SK-N-SH treated with all-trans-retinoic acid at 6 μM for 48 hours (cell line): ENCODE results near the gene GBGT1.

Source experiments
- ATAC-seq: fragments of 200-7000 bp; cut with Tn5 transposase; 3 replicates; pipeline ENCODE4 v1.9.1; 2020; ENCODE audit warnings: mild to moderate bottlenecking, moderate library complexity
- ARNTL ChIP-seq: fragments of 450-650 bp; formaldehyde crosslinking; IDR thresholded peaks from 2 replicates; pipeline ENCODE4 v1.5.0; 2020; ENCODE audit warnings: low read depth, mild to moderate bottlenecking, moderate library complexity, borderline replicate concordance
- BACH2 ChIP-seq: fragments of 250-450 bp; sonication (Bioruptor Pico); IDR thresholded peaks from 2 replicates; pipeline ENCODE4 v1.9.0; 2021; ENCODE audit warnings: mild to moderate bottlenecking, borderline replicate concordance
- CSDC2 ChIP-seq: fragments of 250-450 bp; sonication (Bioruptor Pico); IDR thresholded peaks from 2 replicates; pipeline ENCODE4 v1.5.0; 2020; ENCODE audit warnings: mild to moderate bottlenecking, moderate library complexity
- CSRNP3 ChIP-seq: fragments of 250-450 bp; sonication (Bioruptor Pico); IDR thresholded peaks from 2 replicates; pipeline ENCODE4 v1.5.1; 2021; ENCODE audit warnings: mild to moderate bottlenecking, moderate library complexity
- ESRRG ChIP-seq: fragments of 250-450 bp; sonication (Bioruptor Pico); IDR thresholded peaks from 2 replicates; pipeline ENCODE4 v1.6.1; 2021; ENCODE audit warnings: mild to moderate bottlenecking
- GLIS3 ChIP-seq: fragments of 250-450 bp; sonication (Bioruptor Pico); IDR thresholded peaks from 2 replicates; pipeline ENCODE4 v1.5.0; 2020; ENCODE audit warnings: mild to moderate bottlenecking, moderate library complexity
- ISL1 ChIP-seq: fragments of 250-450 bp; sonication (Bioruptor Pico); IDR thresholded peaks from 2 replicates; pipeline ENCODE4 v2.1.2; 2022; ENCODE audit warnings: mild to moderate bottlenecking, moderate library complexity
- OSR1 ChIP-seq: fragments of 250-450 bp; sonication (Bioruptor Pico); IDR thresholded peaks from 2 replicates; pipeline ENCODE4 v1.8.0; 2022; ENCODE audit warnings: moderate library complexity, mild to moderate bottlenecking, inconsistent platforms
- PATZ1 ChIP-seq: fragments of 250-450 bp; sonication (Bioruptor Pico); IDR thresholded peaks from 2 replicates; pipeline ENCODE4 v1.8.0; 2020; ENCODE audit warnings: mild to moderate bottlenecking, moderate library complexity, borderline replicate concordance
- POU6F1 ChIP-seq: fragments of 250-450 bp; sonication (Bioruptor Pico); IDR thresholded peaks from 2 replicates; pipeline ENCODE4 v1.8.0; 2021; ENCODE audit warnings: low read depth, mild to moderate bottlenecking, moderate library complexity, borderline replicate concordance
- PPARA ChIP-seq: fragments of 250-450 bp; sonication (Bioruptor Pico); IDR thresholded peaks from 2 replicates; pipeline ENCODE4 v1.5.0; 2020; ENCODE audit warnings: mild to moderate bottlenecking, borderline replicate concordance
- RARB ChIP-seq: fragments of 250-450 bp; sonication (Bioruptor Pico); IDR thresholded peaks from 2 replicates; pipeline ENCODE4 v1.8.0; 2021; ENCODE audit warnings: mild to moderate bottlenecking, moderate library complexity
- SNAI2 ChIP-seq: fragments of 250-450 bp; sonication (Bioruptor Pico); IDR thresholded peaks from 2 replicates; pipeline ENCODE4 v1.5.0; 2020; ENCODE audit warnings: mild to moderate bottlenecking, moderate library complexity
- TCF4 ChIP-seq: fragments of 250-450 bp; sonication (Bioruptor Pico); IDR thresholded peaks from 2 replicates; pipeline ENCODE4 v1.8.0; 2021; ENCODE audit warnings: mild to moderate bottlenecking, moderate library complexity, borderline replicate concordance
- TOX ChIP-seq: fragments of 250-450 bp; sonication (Bioruptor Pico); IDR thresholded peaks from 2 replicates; pipeline ENCODE4 v1.8.0; 2021; ENCODE audit warnings: mild to moderate bottlenecking, moderate library complexity, borderline replicate concordance
- TSHZ2 ChIP-seq: fragments of 250-450 bp; sonication (Bioruptor Pico); IDR thresholded peaks from 2 replicates; pipeline ENCODE4 v1.5.0; 2020; ENCODE audit warnings: mild to moderate bottlenecking, moderate library complexity
- ZC3H10 ChIP-seq: fragments of 250-450 bp; sonication (Bioruptor Pico); IDR thresholded peaks from 2 replicates; pipeline ENCODE4 v1.5.1; 2021; ENCODE audit warnings: mild to moderate bottlenecking, moderate library complexity
- ZFP3 ChIP-seq: fragments of 250-450 bp; sonication (Bioruptor Pico); IDR thresholded peaks from 2 replicates; pipeline ENCODE4 v1.5.0; 2020; ENCODE audit warnings: mild to moderate bottlenecking, moderate library complexity
- ZFP30 ChIP-seq: fragments of 450-650 bp; formaldehyde crosslinking; IDR thresholded peaks from 2 replicates; pipeline ENCODE4 v1.5.0; 2022; ENCODE audit warnings: mild to moderate bottlenecking, moderate library complexity
- ZNF70 ChIP-seq: fragments of 450-650 bp; formaldehyde crosslinking; IDR thresholded peaks from 2 replicates; pipeline ENCODE4 v1.5.0; 2020; ENCODE audit warnings: mild to moderate bottlenecking, moderate library complexity
- ZNF8 ChIP-seq: fragments of 450-650 bp; formaldehyde crosslinking; IDR thresholded peaks from 2 replicates; pipeline ENCODE4 v1.5.0; 2020; ENCODE audit warnings: mild to moderate bottlenecking, moderate library complexity

GBGT1 gene

GRCh38 chr9:133168432-133168831, 4.7 kb upstream of the GBGT1 start:
- no peak for ATAC-seq
- no peak for TF ChIP-seq ISL1 (CRISPR knock-in tag)
- TF ChIP-seq ARNTL (CRISPR knock-in tag) = no peak
- no peak for TF ChIP-seq ESRRG (CRISPR knock-in tag)
- TF ChIP-seq, all 23 proteins: peak for 0

GRCh38 chr9:133167769-133168168, 4.1 kb upstream of the GBGT1 start:
- no peak for TF ChIP-seq TSHZ2
- no peak for TF ChIP-seq TCF4 (CRISPR knock-in tag)
- no peak for TF ChIP-seq GLIS3 (CRISPR knock-in tag)
- TF ChIP-seq PPARA (CRISPR knock-in tag) = no peak
- TF ChIP-seq POU6F1 = no peak
- TF ChIP-seq SNAI2 = no peak
- no peak for TF ChIP-seq CSDC2 (CRISPR knock-in tag)
- no peak for TF ChIP-seq PATZ1 (CRISPR knock-in tag)
- no peak for TF ChIP-seq ARNTL (CRISPR knock-in tag)
- no peak for TF ChIP-seq CSRNP3
- TF ChIP-seq ZC3H10 (CRISPR knock-in tag) = no peak
- no peak for TF ChIP-seq ZFP3
- no peak for TF ChIP-seq ZNF8
- TF ChIP-seq ISL1 (CRISPR knock-in tag) = no peak
- no peak for TF ChIP-seq BACH2 (CRISPR knock-in tag)
- ATAC-seq = no peak

GRCh38 chr9:133167096-133167730, 3.5 kb upstream of the GBGT1 start:
- ATAC-seq = no peak
- no peak for TF ChIP-seq ZFP30 (CRISPR knock-in tag)
- no peak for TF ChIP-seq ARNTL (CRISPR knock-in tag)
- TF ChIP-seq OSR1 (CRISPR knock-in tag) = no peak
- TF ChIP-seq TCF4 (CRISPR knock-in tag) = no peak
- no peak for TF ChIP-seq CSDC2 (CRISPR knock-in tag)
- TF ChIP-seq RARB (CRISPR knock-in tag) = no peak
- TF ChIP-seq ESRRG (CRISPR knock-in tag) = no peak
- TF ChIP-seq TOX (CRISPR knock-in tag) = no peak
- TF ChIP-seq ZNF70 = no peak
- TF ChIP-seq TSHZ2 = no peak
- no peak for TF ChIP-seq SNAI2
- no peak for TF ChIP-seq ZFP3
- no peak for TF ChIP-seq POU6F1
- no peak for TF ChIP-seq PPARA (CRISPR knock-in tag)
- no peak for TF ChIP-seq ZNF8
- TF ChIP-seq, all 23 proteins: peak for 0
